Heart left ventricle (tissue), 13 donors: ENCODE results near the gene BICRA.

Experiments
- POLR2A ChIP-seq, 2 donors: fragments of 450-650 bp; IDR thresholded peaks; one replicate each; pipeline ENCODE4 v1.6.1; 2017; ENCODE audit warnings: antibody characterized with exemption in 2 of 2, mild to moderate bottlenecking in 2 of 2, moderate library complexity in 2 of 2
- TF ChIP-seq, protein P1 (sequence below), 12 donors: fragments of 200-600 bp; sonication (generic) in 4 of 12; IDR thresholded peaks; one replicate each; pipeline versions ENCODE4 v1.5.0 to v1.8.0; 2018 to 2022; ENCODE audit warnings: antibody characterized with exemption in 12 of 12, mild to moderate bottlenecking in 5 of 12
- donor health status: ischemic (EF 13 %, LVEDD 7.1; RV severe dilation, severe dysfunction).
- donor health status: DM: no; HTN: yes; CAD: no.
- donor health status: DM: no; HTN: no; CAD: no.
- donor health status: ischemic (EF 25% LVEDD 6.9; RV normal size, moderate dysfunction).
- donor health status: ischemic (EF 25% LVEDD 5.7; RV mildly dilated, moderate dysfunction).
- donor health status: ischemic (EF 35%, LVEDD 5.7; RV mildly dilated, moderate dysfunction).
- donor health status: nonischemic (EF 11% LVEDD 7.7; RV severe dilation, severe dysfunction).
- donor health status: DM: yes; HTN: yes; CAD: no.
- donor health status: PGD.
- donor health status: ischemic (EF 29% LVEDD 5.4; RV normal size, mild dysfunction).
- donor health status: nonischemic (EF 23%, LVEDD 6.1; RV moderate dilation, normal function).

- TF ChIP-seq, protein P1, sequence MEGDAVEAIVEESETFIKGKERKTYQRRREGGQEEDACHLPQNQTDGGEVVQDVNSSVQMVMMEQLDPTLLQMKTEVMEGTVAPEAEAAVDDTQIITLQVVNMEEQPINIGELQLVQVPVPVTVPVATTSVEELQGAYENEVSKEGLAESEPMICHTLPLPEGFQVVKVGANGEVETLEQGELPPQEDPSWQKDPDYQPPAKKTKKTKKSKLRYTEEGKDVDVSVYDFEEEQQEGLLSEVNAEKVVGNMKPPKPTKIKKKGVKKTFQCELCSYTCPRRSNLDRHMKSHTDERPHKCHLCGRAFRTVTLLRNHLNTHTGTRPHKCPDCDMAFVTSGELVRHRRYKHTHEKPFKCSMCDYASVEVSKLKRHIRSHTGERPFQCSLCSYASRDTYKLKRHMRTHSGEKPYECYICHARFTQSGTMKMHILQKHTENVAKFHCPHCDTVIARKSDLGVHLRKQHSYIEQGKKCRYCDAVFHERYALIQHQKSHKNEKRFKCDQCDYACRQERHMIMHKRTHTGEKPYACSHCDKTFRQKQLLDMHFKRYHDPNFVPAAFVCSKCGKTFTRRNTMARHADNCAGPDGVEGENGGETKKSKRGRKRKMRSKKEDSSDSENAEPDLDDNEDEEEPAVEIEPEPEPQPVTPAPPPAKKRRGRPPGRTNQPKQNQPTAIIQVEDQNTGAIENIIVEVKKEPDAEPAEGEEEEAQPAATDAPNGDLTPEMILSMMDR (IDR thresholded peaks at IDR 0.05): no peak
- no peak for TF ChIP-seq POLR2A (IDR thresholded peaks at IDR 0.05)
Measured at GRCh38 chr19:47693903-47694302, 85.0 kb downstream of the BICRA start.
